RWPE1 (cell line): ENCODE results near the gene EIF2B2.

Experiments used
- CTCF ChIA-PET: fragments of 350-600 bp; sonication (Branson Sonifier 250); formaldehyde crosslinking; extraction: SDS; loops from one replicate; lab custom pipeline; 2021; lab: Yijun Ruan, JAX
- POLR2A ChIA-PET: fragments of 400-600 bp; formaldehyde crosslinking; extraction: SDS; loops from one replicate; lab custom pipeline; 2020; ENCODE audit warnings: antibody characterized with exemption; ENCODE audit not compliant: low non-redundant PET; lab: Yijun Ruan, JAX
- DNase-seq: peaks from one replicate; pipeline ENCODE4 v3.0.0; 2012; ENCODE audit warnings: low spot score
- H3K27ac ChIP-seq: fragments of 450-650 bp; 2 replicates; pipeline ENCODE4 v1.5.1; 2017
- CTCF ChIP-seq: fragments of 450-650 bp; conservative IDR thresholded peaks from 2 replicates; pipeline ENCODE4 v1.5.1; 2017; ENCODE audit warnings: low read depth, mild to moderate bottlenecking

The EIF2B2 gene

GRCh38 chr14:75001261-75001660 is 1.5 kb upstream of the EIF2B2 start:
- TF ChIP-seq CTCF = no peak
- DNase-seq = no peak
- ChIA-PET CTCF (no interaction called here), POLR2A (no interaction called here)
- H3K27ac ChIP-seq = no peak overlapping the region

DNA sequence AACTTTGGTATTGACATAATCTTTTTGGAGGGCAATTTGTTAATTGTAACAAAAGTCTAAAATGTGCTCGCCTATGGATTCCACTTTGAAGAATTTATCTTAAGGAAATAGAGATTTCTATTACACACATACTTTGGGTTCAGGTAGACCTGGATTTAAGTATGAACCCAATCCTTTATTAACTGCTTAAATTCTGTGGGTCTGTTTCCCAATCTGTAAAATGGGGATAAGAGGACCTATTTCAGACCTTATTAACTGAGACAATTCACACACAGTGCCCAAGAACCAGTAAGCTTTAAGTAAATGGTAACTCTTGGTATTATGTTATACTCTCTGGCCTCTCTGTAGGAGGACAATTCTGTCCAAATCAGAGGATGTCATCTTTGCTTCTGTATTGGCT is 822 bp upstream of the EIF2B2 start:
- no peak for DNase-seq
- ChIA-PET CTCF (interaction anchor here (0.5 to 0.7 kb wide), 2 partner anchors 62 to 80 kb away, joined by 4 read pairs; partner anchors contain the start of gene ACYP1), POLR2A (no interaction called here)
- TF ChIP-seq CTCF = no peak
- peak overlapping the region; percentile 83 for H3K27ac ChIP-seq

GRCh38 chr14:75003250-75004027 is 718 bp downstream of the EIF2B2 start:
- ChIA-PET POLR2A (no interaction called here), CTCF (interaction anchor here (0.7 to 1.0 kb wide), 2 partner anchors 98 to 140 kb away, joined by 3 to 4 read pairs; no protein-coding TSS in a partner anchor)
- H3K27ac ChIP-seq = peak overlapping the region; percentile 83
- DNase-seq = no peak
- TF ChIP-seq CTCF = no peak

GRCh38 chr14:75005357-75005756 is 2.6 kb downstream of the EIF2B2 start:
- no peak for TF ChIP-seq CTCF
- ChIA-PET POLR2A (no interaction called here), CTCF (no interaction called here)
- H3K27ac ChIP-seq = no peak overlapping the region
- DNase-seq = no peak

GRCh38 chr14:75009176-75009575 is 6.5 kb downstream of the EIF2B2 start:
- no peak for TF ChIP-seq CTCF
- ChIA-PET CTCF (no interaction called here), POLR2A (no interaction called here)

DNA sequence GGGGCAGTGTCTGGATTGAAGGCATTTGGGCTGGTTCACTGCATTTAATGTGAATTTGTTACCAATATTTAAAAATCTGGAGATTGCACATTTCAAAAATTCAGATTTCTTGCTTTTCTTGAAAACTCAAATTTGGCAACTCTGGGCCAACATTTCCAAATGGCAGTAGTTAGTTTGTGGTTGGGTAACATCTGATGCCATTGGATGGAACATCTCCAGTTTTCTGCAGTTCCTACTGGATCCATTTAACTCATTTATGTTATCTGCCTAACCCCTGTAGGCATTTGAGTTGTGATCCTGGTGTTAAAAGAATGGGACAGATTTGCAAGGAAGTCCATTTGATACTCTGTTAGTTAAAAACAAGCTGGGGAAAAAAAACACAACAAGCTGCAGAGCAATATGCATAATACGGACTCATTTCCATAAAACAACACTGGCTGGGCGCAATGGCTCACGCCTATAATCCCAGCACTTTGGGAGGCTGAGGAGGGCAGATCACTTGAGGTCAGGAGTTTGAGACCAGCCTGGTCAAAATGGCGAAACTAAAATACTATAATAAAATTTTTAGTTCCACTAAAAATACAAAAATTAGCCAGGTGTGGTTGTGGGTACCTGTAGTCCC is 7.9 kb downstream of the EIF2B2 start:
- ChIA-PET CTCF (interaction anchor here (0.6 to 1.1 kb wide), 2 partner anchors 73 to 105 kb away, joined by 3 to 4 read pairs; no protein-coding TSS in a partner anchor), POLR2A (no interaction called here)
- TF ChIP-seq CTCF = no peak
- no peak overlapping the region for H3K27ac ChIP-seq
- no peak for DNase-seq

More at GRCh38 chr14:75009176-75009575, 6.5 kb downstream of the EIF2B2 start:
- no peak overlapping the region for H3K27ac ChIP-seq
- DNase-seq = no peak
